Amniotic epithelial cell (primary cell): ENCODE measurements around the gene SFTPD.
"Not testable (repeated sequence)": the region's sequence is repeated elsewhere in the genome, so short reads cannot be mapped to it uniquely, and the experiment has no call there.

ENCODE experiments used
- DNase-seq: peaks from one replicate; pipeline ENCODE4 v3.0.0-alpha.2; 2010; ENCODE audit warnings: low read depth

SFTPD gene

DNA sequence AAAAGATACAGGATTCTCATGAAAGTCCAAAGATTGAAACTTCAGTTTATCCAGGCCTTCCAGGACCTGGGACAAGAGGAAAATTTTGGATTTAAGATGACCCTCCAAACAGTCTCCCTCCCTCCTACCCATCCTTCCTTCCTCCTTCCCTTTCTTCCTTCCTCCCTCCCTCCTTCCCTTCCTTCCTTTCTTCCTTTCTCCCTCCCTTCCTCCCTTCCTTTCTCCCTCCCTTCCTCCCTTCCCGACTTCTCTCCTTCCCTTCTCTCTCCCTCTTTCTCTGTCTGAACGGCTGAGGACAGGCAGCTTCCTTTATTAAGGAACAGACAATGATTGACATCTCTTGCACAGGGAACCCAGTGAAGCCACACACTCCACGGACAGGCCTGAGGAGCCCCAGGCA lies 23.3 kb downstream of the SFTPD start:
- no peak for DNase-seq

DNA sequence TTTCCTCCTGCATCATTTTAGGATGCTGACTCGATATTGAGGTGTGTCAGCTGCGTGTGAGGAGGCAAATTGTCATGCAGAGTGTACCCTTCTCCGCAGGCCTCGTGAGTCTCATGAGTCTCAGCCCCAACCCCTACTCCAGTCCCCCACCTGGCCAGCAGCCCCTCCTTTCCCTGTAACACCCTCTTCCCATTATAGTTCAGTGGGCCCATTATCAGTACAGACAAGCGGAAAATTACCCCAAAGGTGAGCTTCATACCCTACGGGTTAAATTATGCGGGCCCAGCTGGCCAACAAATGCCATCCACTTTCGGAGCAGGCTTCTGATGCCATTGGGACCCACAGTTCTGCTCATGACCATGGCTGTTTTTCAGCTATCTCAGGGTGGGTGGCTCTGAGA lies 25.2 kb downstream of the SFTPD start:
- DNase-seq, result no peak

- no peak for DNase-seq
These were observed 25.8 kb downstream of the SFTPD start for GRCh38 chr10:79923145-79923544.

- DNase-seq, result not testable (repeated sequence)
These were observed 26.9 kb downstream of the SFTPD start for GRCh38 chr10:79922011-79922412.

- not testable (repeated sequence) for DNase-seq
These were observed 33.1 kb downstream of the SFTPD start for GRCh38 chr10:79915838-79916237.

- DNase-seq, result not testable (repeated sequence)
These were observed 34.4 kb downstream of the SFTPD start for GRCh38 chr10:79914512-79914911.

- DNase-seq, result no peak
These were observed 38.1 kb downstream of the SFTPD start for GRCh38 chr10:79910836-79911235.

DNA sequence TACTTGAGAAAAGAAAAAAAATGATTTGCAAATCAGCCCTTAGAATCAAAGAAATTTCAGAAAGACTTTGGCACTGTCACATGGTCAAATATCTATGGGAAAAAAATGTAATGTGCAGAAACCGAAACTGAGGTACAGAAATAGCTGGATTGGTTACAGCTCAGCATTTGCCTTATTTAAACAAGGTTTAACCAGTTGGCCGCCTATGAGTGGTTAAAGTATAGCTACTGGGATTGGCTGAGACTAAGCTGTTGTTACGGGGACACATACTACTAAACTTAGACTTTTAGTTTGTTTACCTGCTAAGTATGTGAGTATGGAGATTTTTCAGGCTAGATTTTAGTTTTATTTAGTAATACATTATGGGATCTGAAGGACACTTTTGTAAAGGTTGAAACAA lies 38.6 kb downstream of the SFTPD start:
- DNase-seq, result no peak

- DNase-seq, result peak; percentile 65
These were observed 43.3 kb downstream of the SFTPD start for GRCh38 chr10:79905322-79906314.

DNA sequence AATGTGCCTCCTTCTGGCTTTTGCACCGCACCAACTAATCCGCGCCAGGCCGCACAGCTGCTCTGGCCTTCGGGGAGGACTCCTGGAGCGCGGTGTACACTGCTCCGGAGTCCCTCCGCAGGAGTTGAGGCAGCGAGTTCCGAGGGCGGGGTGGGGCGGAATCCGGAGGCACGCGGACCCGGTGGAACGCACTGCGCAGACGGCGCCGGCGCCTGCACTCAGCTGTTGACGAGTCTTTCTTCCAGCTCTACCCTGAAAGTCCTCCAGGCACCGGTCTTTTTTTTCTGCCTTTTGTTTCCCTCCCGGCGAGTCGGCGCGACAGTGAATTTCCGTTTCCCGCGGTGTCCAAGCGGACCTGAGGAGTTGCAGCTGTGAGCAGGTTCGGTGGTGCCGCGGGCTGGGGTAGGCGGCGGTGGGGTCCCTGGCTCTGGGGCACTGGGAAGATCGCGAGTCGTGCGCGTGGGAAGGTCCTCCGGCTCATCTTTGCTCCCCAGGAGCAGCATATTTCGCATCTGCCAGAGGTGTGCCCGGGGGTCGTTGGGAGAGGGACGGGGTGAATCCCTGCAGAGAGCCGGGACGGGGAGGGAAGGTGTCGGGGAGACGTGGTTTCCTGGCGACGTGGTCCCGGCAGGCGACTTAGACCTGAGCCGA lies 44.1 kb downstream of the SFTPD start:
- DNase-seq, result peak; percentile 69

GRCh38 chr10:79901571-79901970 lies 47.3 kb downstream of the SFTPD start:
- DNase-seq, result not testable (repeated sequence)

DNA sequence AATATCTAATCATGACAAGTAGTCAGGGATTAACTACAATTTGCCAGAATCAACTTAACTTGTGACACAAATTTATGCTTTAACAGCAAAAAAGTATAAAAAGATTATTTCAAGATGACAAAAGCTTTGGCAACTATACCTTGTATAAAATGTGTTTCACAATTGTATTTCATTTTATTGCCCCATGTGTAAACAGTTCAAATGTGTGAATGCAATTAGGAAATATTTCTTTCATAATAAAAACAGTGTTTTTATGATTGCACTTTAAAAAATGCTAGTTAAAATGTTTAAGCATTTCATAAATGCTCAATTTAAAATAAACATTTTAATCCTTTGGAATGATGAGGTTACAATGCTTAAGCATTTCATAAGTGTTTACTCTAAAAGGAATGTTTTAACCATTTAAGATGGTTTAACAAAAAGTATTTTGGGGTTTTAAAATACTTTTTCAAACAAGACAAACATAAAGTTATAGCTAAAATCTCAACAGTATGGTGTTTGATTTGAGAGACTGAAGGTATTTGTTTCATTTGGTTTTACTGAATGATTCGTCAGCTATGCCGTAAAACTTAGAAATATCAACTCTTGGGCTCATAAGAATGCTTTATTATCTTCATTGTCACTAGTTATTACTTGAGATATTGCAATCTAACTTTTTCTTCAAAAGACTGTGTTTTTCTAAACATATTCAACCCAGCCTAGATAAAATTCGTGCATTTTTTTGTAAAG lies 50.1 kb downstream of the SFTPD start:
- peak; percentile 39 for DNase-seq

- DNase-seq, result not testable (repeated sequence)
These were observed 56.0 kb downstream of the SFTPD start for GRCh38 chr10:79892896-79893295.

DNA sequence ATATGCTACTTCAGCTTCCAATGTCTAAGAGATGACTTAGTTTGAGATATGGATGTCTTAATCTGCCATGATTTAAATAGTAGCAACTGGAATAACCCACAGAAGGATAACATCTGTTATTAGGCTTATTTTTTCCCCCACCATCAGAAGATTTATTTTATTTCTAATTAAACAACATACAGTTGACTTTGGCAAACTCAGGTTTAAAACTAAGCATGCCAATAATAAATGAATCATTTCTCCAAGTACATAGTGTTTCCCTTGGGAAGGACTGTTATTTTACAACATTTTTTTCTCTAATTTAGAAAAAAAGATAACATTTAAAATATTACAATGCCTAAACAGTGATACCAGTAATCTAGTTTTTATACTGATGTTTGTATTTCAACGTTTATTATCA lies 58.4 kb downstream of the SFTPD start:
- DNase-seq, result no peak

DNA sequence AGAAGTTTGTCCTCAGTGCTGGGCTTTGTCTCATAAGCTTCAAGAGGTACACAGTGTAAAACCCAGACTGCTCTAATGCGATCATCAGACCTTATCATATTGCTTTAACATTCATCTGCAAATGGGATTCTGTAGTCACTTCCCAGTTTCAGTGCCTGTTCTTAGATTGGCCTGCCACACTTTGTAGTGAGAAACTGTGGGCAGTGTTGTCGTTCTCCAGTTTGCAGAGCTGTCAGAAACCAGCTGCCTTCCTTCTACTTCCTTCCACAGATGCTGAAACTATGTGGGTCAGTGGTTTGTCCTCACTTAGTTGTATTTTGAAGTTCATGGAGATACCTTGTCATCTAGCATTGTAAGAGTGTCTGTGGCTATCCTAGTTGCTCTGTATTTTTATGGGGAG lies 59.9 kb downstream of the SFTPD start:
- DNase-seq, result not testable (repeated sequence)
